GM21515 (cell line): ENCODE results near the gene KDM4B.

Source experiments
- ATAC-seq: cut with Tn5 transposase; IDR thresholded peaks from one replicate; pipeline ENCODE4 v1.9.1; 2021; ENCODE audit not compliant: unreplicated experiment

Gene KDM4B

GRCh38 chr19:5132206-5132560, 163.3 kb downstream of the KDM4B start:
- ATAC-seq = no peak

GRCh38 chr19:5132698-5133651, 164.1 kb downstream of the KDM4B start:
- no peak for ATAC-seq

GRCh38 chr19:5133986-5134595, 165.2 kb downstream of the KDM4B start:
- no peak for ATAC-seq

GRCh38 chr19:5134691-5135090, 165.8 kb downstream of the KDM4B start:
- no peak for ATAC-seq

- ATAC-seq = no peak
Measured at GRCh38 chr19:5136073-5136855, 167.4 kb downstream of the KDM4B start.

- ATAC-seq = no peak
Measured at GRCh38 chr19:5137114-5137513, 168.2 kb downstream of the KDM4B start.

- no peak for ATAC-seq
Measured at GRCh38 chr19:5137571-5138124, 168.7 kb downstream of the KDM4B start.

GRCh38 chr19:5138606-5139582, 170.0 kb downstream of the KDM4B start:
- peak; percentile 64 for ATAC-seq

GRCh38 chr19:5139583-5140325, 170.8 kb downstream of the KDM4B start:
- no peak for ATAC-seq

GRCh38 chr19:5141129-5141849, 172.4 kb downstream of the KDM4B start:
- ATAC-seq = no peak

- no peak for ATAC-seq
Measured at GRCh38 chr19:5141850-5142724, 173.2 kb downstream of the KDM4B start.

GRCh38 chr19:5142725-5143097, 173.8 kb downstream of the KDM4B start:
- no peak for ATAC-seq

- ATAC-seq = no peak
Measured at GRCh38 chr19:5143471-5144411, 174.8 kb downstream of the KDM4B start.

- ATAC-seq = no peak
Measured at GRCh38 chr19:5144545-5145179, 175.7 kb downstream of the KDM4B start.

- no peak for ATAC-seq
Measured at GRCh38 chr19:5145521-5146511, 176.9 kb downstream of the KDM4B start.
